Small intestine (tissue), 7 donors: ENCODE measurements around the gene WDFY1. TPM values are rescaled to one million over a fixed set of nuclear protein-coding genes. Genes with fewer than 3 reads are reported as not detected.

ENCODE experiments used
- DNase-seq, 2 donors: peaks; one replicate each; pipeline versions ENCODE4 v3.0.0 to v3.0.0-alpha.2; 2013
- FAIRE-seq: peaks from 2 replicates; lab custom pipeline; 2012; peaks lifted over from hg19 to GRCh38; lab: Jason Lieb, UNC
- H3K27ac ChIP-seq, 3 donors: one replicate each; pipeline ENCODE4 v1.5.1; 2013; ENCODE audit warnings: low read length in 2 of 3, mild to moderate bottlenecking in 2 of 3, control low read depth in 1 of 3, inconsistent platforms in 1 of 3, low read depth in 1 of 3, moderate library complexity in 1 of 3
- H3K27me3 ChIP-seq, 3 donors: one replicate each; pipeline ENCODE4 v1.6.1; 2013; ENCODE audit warnings: low read length in 3 of 3, inconsistent platforms in 1 of 3; ENCODE audit not compliant: control insufficient read depth in 3 of 3, insufficient read depth in 3 of 3
- H3K36me3 ChIP-seq, 3 donors: one replicate each; pipeline ENCODE4 v1.6.1; 2013; ENCODE audit warnings: low read length in 3 of 3, inconsistent platforms in 1 of 3, low read depth in 1 of 3, mild to moderate bottlenecking in 1 of 3, moderate library complexity in 1 of 3; ENCODE audit not compliant: control insufficient read depth in 3 of 3, insufficient read depth in 2 of 3
- H3K4me1 ChIP-seq, 3 donors: one replicate each; pipeline ENCODE4 v1.6.1; 2013; ENCODE audit warnings: low read length in 2 of 3, inconsistent platforms in 1 of 3, low read depth in 1 of 3, mild to moderate bottlenecking in 1 of 3, moderate library complexity in 1 of 3; ENCODE audit not compliant: control insufficient read depth in 3 of 3, insufficient read depth in 2 of 3
- H3K4me3 ChIP-seq, 3 donors: one replicate each; pipeline ENCODE4 v1.5.1; 2013; ENCODE audit warnings: low read length in 3 of 3, control low read depth in 1 of 3, inconsistent platforms in 1 of 3, low read depth in 1 of 3, mild to moderate bottlenecking in 1 of 3, moderate library complexity in 1 of 3
- H3K9me3 ChIP-seq, 2 donors: one replicate each; pipeline ENCODE4 v1.6.1; 2013; ENCODE audit warnings: low read depth in 1 of 2, low read length in 1 of 2; ENCODE audit not compliant: control insufficient read depth in 2 of 2, insufficient read depth in 1 of 2
- WGBS, 3 donors: extraction: QIAGEN DNeasy Blood & Tissue Kit; methylation state at CpG; one replicate each; pipeline ENCODE4 v1.1.7; 2013; 5-methylcytosine and 5-hydroxymethylcytosine counted together
- polyA plus RNA-seq, 4 donors: library from polyadenylated mRNA; stranded (reverse) in 3 of 4; unstranded in 1 of 4; fragments of 200-250 nt in 3 of 4; fragments of 120-200 nt in 1 of 4; gene quantifications; one replicate each; pipeline versions ENCODE4 v1.2.1 to v1.2.3, GENCODE V29; 2013
- donor health status: healthy with polysubstance abuse.
- donor health status: control.
- donor health status: control.
- donor health status: Bipolar disorder and iron deficiency.
- donor health status: healthy.

Gene WDFY1
- polyA plus RNA-seq, 4 donors, result 9.5 to 61.9 (median 15.7) TPM

GRCh38 chr2:223894009-223894408 is 51.1 kb downstream of the WDFY1 start:
- Histone ChIP-seq H3K9me3 (no peaks in the 10 kb centered on the region), H3K4me3 (no peak overlapping the region), H3K36me3 (peaks cover 0 to 33% (median 13%) of the 10 kb centered on the region in 3 donors), H3K4me1 (peaks cover 0 to 23% (median 2%) of the 10 kb centered on the region in 3 donors), H3K27me3 (no peaks in the 10 kb centered on the region), H3K27ac (no peak overlapping the region)
- no peak for DNase-seq
- no peak for FAIRE-seq
- WGBS, 3 donors, result 88 to 98% (median 96%) methylated on average over 8 of the region's 8 CpGs

GRCh38 chr2:223890721-223891120 is 54.4 kb downstream of the WDFY1 start:
- Histone ChIP-seq H3K9me3 (no peaks in the 10 kb centered on the region), H3K36me3 (peaks cover 0 to 41% (median 6%) of the 10 kb centered on the region in 3 donors), H3K27ac (no peak overlapping the region), H3K27me3 (no peaks in the 10 kb centered on the region), H3K4me3 (no peak overlapping the region), H3K4me1 (peaks cover 0 to 9% (median 0%) of the 10 kb centered on the region in 3 donors)
- FAIRE-seq (no peak), DNase-seq (no peak)
- 67 to 82% (median 73%) methylated on average over 4 of the region's 4 CpGs for WGBS, 3 donors

- Histone ChIP-seq H3K27ac (no peak overlapping the region), H3K27me3 (no peaks in the 10 kb centered on the region), H3K36me3 (peaks cover 2 to 51% (median 12%) of the 10 kb centered on the region in 3 donors), H3K4me1 (no peaks in the 10 kb centered on the region), H3K9me3 (no peaks in the 10 kb centered on the region), H3K4me3 (no peak overlapping the region)
- FAIRE-seq, result no peak
- DNase-seq, result no peak
- 94 to 97% (median 96%) methylated on average over 3 of the region's 3 CpGs for WGBS, 3 donors
Observed at GRCh38 chr2:223889229-223889628, 55.9 kb downstream of the WDFY1 start.

GRCh38 chr2:223888251-223888650 is 56.9 kb downstream of the WDFY1 start:
- Histone ChIP-seq H3K27me3 (no peaks in the 10 kb centered on the region), H3K4me3 (no peak overlapping the region), H3K36me3 (peaks cover 2 to 46% (median 7%) of the 10 kb centered on the region in 3 donors), H3K9me3 (no peaks in the 10 kb centered on the region), H3K4me1 (no peaks in the 10 kb centered on the region), H3K27ac (no peak overlapping the region)
- FAIRE-seq (no peak), DNase-seq (no peak)
- WGBS, 3 donors, result 93 to 100% (median 95%) methylated on average over 2 of the region's 2 CpGs

- DNase-seq (no peak), FAIRE-seq (no peak)
- H3K9me3 ChIP-seq, result no peaks in the 10 kb centered on the region
- H3K4me1 ChIP-seq, result no peaks in the 10 kb centered on the region
- WGBS, 3 donors, result 83 to 93% (median 86%) methylated on average over 5 of the region's 5 CpGs
- H3K27me3 ChIP-seq, result no peaks in the 10 kb centered on the region
- peaks cover 2 to 50% (median 9%) of the 10 kb centered on the region in 3 donors for H3K36me3 ChIP-seq
- no peak overlapping the region for H3K4me3 ChIP-seq
- H3K27ac ChIP-seq, result no peak overlapping the region
Observed at GRCh38 chr2:223887127-223887526, 58.0 kb downstream of the WDFY1 start.

GRCh38 chr2:223886726-223887125 is 58.4 kb downstream of the WDFY1 start:
- WGBS, 3 donors, result 2 to 48% (median 12%) methylated on average over 2 of the region's 2 CpGs
- peaks cover 2 to 50% (median 9%) of the 10 kb centered on the region in 3 donors for H3K36me3 ChIP-seq
- FAIRE-seq (no peak), DNase-seq (no peak)
- H3K4me3 ChIP-seq, result no peak overlapping the region
- H3K27ac ChIP-seq, result no peak overlapping the region
- H3K9me3 ChIP-seq, result no peaks in the 10 kb centered on the region
- no peaks in the 10 kb centered on the region for H3K4me1 ChIP-seq
- no peaks in the 10 kb centered on the region for H3K27me3 ChIP-seq

- 79 to 89% (median 84%) methylated on average over 3 of the region's 3 CpGs for WGBS, 3 donors
- FAIRE-seq, result no peak
Observed at GRCh38 chr2:223884399-223884798, 60.7 kb downstream of the WDFY1 start.

GRCh38 chr2:223882715-223883114 is 62.4 kb downstream of the WDFY1 start:
- Histone ChIP-seq H3K4me3 (no peak overlapping the region), H3K4me1 (no peaks in the 10 kb centered on the region), H3K27me3 (no peaks in the 10 kb centered on the region), H3K36me3 (peaks cover 5 to 66% (median 23%) of the 10 kb centered on the region in 3 donors), H3K27ac (no peak overlapping the region), H3K9me3 (no peaks in the 10 kb centered on the region)
- FAIRE-seq, result no peak
- WGBS, 3 donors, result 96 to 99% (median 98%) methylated on average over 5 of the region's 5 CpGs
- DNase-seq, result no peak

More at GRCh38 chr2:223884399-223884798, 60.7 kb downstream of the WDFY1 start:
- H3K9me3 ChIP-seq, result no peaks in the 10 kb centered on the region
- H3K4me1 ChIP-seq, result no peaks in the 10 kb centered on the region
- H3K27me3 ChIP-seq, result no peaks in the 10 kb centered on the region
- H3K4me3 ChIP-seq, result no peak overlapping the region
- H3K27ac ChIP-seq, result no peak overlapping the region
- peaks cover 5 to 64% (median 9%) of the 10 kb centered on the region in 3 donors for H3K36me3 ChIP-seq
- DNase-seq, result no peak

GRCh38 chr2:223880796-223881195 is 64.3 kb downstream of the WDFY1 start:
- no peaks in the 10 kb centered on the region for H3K4me1 ChIP-seq
- H3K36me3 ChIP-seq, result peaks cover 5 to 58% (median 25%) of the 10 kb centered on the region in 3 donors
- H3K27me3 ChIP-seq, result no peaks in the 10 kb centered on the region
- no peaks in the 10 kb centered on the region for H3K9me3 ChIP-seq
- 80 to 87% (median 81%) methylated on average over 4 of the region's 4 CpGs for WGBS, 3 donors
- no peak overlapping the region for H3K4me3 ChIP-seq
- FAIRE-seq, result no peak
- H3K27ac ChIP-seq, result no peak overlapping the region
- no peak for DNase-seq
